ENCODE data around the gene ERC2. TPM values are rescaled to one million over a fixed set of nuclear protein-coding genes. Genes with fewer than 3 reads are reported as not detected.

ERC2 gene
- total and polyA plus RNA-seq, 2 donors (not counting 1 experiment from before 2014, with no cell fraction given): 0.14 to 0.17 TPM

DNA sequence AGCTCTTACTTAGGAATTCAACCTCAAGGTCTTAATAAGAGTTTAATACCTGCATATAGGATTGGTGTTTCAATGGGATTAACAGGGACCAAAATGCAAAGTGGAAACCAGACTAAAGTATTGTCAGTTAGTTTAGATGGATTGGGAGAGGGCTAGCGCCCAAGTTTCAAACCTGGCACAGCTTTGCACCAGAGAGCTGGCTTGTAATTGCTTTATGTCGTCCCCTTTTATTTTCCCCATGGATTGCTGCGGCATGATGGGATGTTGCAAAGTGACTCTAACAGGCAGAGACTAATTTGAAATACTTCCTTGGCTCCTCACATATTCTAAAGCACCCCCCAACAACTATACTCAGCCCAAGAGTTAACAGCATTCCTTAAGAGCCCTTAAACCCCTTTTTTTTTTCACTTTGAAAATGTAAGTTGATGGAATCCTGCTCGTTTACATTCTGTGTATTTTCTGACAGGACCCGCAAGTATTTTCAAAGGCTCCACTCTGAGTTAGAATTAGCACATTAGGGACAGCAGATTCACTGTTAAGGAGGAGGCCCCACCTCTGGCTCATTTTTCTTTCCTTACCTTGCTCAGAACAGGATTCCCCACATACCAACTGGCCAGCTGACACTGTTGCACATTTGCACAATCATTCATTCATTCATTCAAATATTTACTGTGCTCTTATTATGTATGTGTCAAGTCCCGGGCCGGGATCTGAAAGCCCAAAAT, 214.2 kb downstream of the ERC2 start:
- TF ChIP-seq EZH2 (IDR thresholded peaks at IDR 0.05; ENCODE audit: low read length, missing control alignments): no peak
- TF ChIP-seq, protein P1, sequence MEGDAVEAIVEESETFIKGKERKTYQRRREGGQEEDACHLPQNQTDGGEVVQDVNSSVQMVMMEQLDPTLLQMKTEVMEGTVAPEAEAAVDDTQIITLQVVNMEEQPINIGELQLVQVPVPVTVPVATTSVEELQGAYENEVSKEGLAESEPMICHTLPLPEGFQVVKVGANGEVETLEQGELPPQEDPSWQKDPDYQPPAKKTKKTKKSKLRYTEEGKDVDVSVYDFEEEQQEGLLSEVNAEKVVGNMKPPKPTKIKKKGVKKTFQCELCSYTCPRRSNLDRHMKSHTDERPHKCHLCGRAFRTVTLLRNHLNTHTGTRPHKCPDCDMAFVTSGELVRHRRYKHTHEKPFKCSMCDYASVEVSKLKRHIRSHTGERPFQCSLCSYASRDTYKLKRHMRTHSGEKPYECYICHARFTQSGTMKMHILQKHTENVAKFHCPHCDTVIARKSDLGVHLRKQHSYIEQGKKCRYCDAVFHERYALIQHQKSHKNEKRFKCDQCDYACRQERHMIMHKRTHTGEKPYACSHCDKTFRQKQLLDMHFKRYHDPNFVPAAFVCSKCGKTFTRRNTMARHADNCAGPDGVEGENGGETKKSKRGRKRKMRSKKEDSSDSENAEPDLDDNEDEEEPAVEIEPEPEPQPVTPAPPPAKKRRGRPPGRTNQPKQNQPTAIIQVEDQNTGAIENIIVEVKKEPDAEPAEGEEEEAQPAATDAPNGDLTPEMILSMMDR (conservative IDR thresholded peaks at IDR 0.05 in 1 of 2, IDR thresholded peaks at IDR 0.05 in 1 of 2; ENCODE audit: low read depth in 1 of 2, low read length in 2 of 2): no peak
- no peak overlapping the region for H3K27ac ChIP-seq (ENCODE audit: insufficient read depth, low read length)
- no peak for DNase-seq (ENCODE audit: low read depth in 2 of 2)
- H4K20me1 ChIP-seq (ENCODE audit: control insufficient read depth, extremely low read depth, insufficient read depth, low read length): no peaks in the 10 kb centered on the region
- no peak overlapping the region for H3K4me3 ChIP-seq (replicated peaks in 1 of 4; ENCODE audit: control extremely low read depth in 1 of 4, insufficient read depth in 1 of 4, low read depth in 3 of 4, low read length in 4 of 4)
- H3K4me1 ChIP-seq (ENCODE audit: control insufficient read depth, extremely low read depth, insufficient read depth, low read length): no peaks in the 10 kb centered on the region
- no peaks in the 10 kb centered on the region for H3K27me3 ChIP-seq (ENCODE audit: control insufficient read depth, insufficient read depth, low read length)
- no peak overlapping the region for H3K9ac ChIP-seq (ENCODE audit: insufficient read depth, low read length)
- no peaks in the 10 kb centered on the region for H3K79me2 ChIP-seq (ENCODE audit: control insufficient read depth, insufficient read depth, low read length)
- no peak overlapping the region for H2AFZ ChIP-seq (ENCODE audit: low read length)
- no peak overlapping the region for H3K4me2 ChIP-seq (ENCODE audit: extremely low read depth, insufficient read depth, low read length)
- no peaks in the 10 kb centered on the region for H3K36me3 ChIP-seq (ENCODE audit: control insufficient read depth, insufficient read depth, low read length)
- no peaks in the 10 kb centered on the region for H3K9me3 ChIP-seq (ENCODE audit: control insufficient read depth, insufficient read depth, low read depth, low read length)

DNA sequence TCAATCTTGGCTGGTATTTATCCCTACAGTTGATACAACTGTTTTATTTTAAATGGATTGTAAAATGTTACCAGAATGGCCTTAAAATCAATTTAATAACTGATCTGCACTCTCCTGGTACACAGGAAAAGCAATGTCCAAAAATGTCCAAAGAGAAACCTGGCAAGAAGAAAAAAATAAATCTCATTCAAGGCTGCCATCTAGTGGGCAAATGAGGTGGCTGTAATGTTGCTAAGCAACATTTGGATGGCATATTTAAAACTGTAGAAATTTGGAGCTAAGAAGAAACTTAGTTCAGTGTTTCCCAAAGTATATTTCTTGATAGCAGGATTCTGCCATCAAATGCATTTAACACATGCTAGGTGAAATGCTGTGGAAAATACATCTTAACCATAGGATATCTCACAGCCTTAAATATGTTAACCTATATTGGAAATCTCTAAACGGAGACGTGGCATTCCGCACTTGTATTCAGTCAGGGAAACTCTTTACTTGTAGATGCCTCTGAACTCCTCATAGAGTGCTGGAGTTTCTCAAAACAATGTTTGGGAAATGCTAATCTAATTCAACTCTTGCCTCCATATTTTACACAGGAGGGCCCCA, 216.8 kb downstream of the ERC2 start:
- TF ChIP-seq, protein P1 (conservative IDR thresholded peaks at IDR 0.05 in 1 of 2, IDR thresholded peaks at IDR 0.05 in 1 of 2; ENCODE audit: low read depth in 1 of 2, low read length in 2 of 2): peak; percentile 69 to 79
- TF ChIP-seq EZH2 (IDR thresholded peaks at IDR 0.05; ENCODE audit: low read length, missing control alignments): no peak
- Histone ChIP-seq H3K27me3 (ENCODE audit: control insufficient read depth, insufficient read depth, low read length) (no peaks in the 10 kb centered on the region), H2AFZ (ENCODE audit: low read length) (no peak overlapping the region), H3K79me2 (ENCODE audit: control insufficient read depth, insufficient read depth, low read length) (no peaks in the 10 kb centered on the region), H3K4me3 (replicated peaks in 1 of 4; ENCODE audit: control extremely low read depth in 1 of 4, insufficient read depth in 1 of 4, low read depth in 3 of 4, low read length in 4 of 4) (no peak overlapping the region), H3K36me3 (ENCODE audit: control insufficient read depth, insufficient read depth, low read length) (no peaks in the 10 kb centered on the region), H4K20me1 (ENCODE audit: control insufficient read depth, extremely low read depth, insufficient read depth, low read length) (no peaks in the 10 kb centered on the region), H3K4me1 (ENCODE audit: control insufficient read depth, extremely low read depth, insufficient read depth, low read length) (no peaks in the 10 kb centered on the region), H3K9ac (ENCODE audit: insufficient read depth, low read length) (no peak overlapping the region), H3K27ac (ENCODE audit: insufficient read depth, low read length) (no peak overlapping the region), H3K4me2 (ENCODE audit: extremely low read depth, insufficient read depth, low read length) (no peak overlapping the region), H3K9me3 (ENCODE audit: control insufficient read depth, insufficient read depth, low read depth, low read length) (no peaks in the 10 kb centered on the region)
- DNase-seq (ENCODE audit: low read depth in 2 of 2): peak; percentile 40 to 73

DNA sequence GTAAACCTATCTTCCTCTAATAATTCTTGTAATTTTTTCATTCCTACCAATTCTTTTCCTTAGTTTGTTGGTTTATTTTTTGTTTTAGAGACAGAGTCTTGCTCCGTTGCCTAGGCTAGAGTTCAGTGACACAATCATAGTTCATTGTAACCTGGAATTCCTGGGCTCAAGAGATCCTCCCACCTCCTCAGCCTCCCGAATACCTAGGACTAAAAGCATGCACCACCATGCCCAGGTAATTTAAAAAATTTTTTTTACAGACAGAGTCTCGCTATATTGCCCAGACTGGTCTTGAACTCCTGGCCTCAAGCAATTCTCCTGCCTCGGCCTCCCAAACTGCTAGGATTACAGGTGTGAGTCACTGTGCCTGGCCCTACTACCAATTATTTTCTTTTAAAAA, 220.2 kb downstream of the ERC2 start:
- Histone ChIP-seq H2AFZ (ENCODE audit: low read length) (no peak overlapping the region), H3K79me2 (ENCODE audit: control insufficient read depth, insufficient read depth, low read length) (no peaks in the 10 kb centered on the region), H3K9me3 (ENCODE audit: control insufficient read depth, insufficient read depth, low read depth, low read length) (no peaks in the 10 kb centered on the region), H4K20me1 (ENCODE audit: control insufficient read depth, extremely low read depth, insufficient read depth, low read length) (no peaks in the 10 kb centered on the region), H3K4me3 (replicated peaks in 1 of 4; ENCODE audit: control extremely low read depth in 1 of 4, insufficient read depth in 1 of 4, low read depth in 3 of 4, low read length in 4 of 4) (no peak overlapping the region), H3K27me3 (ENCODE audit: control insufficient read depth, insufficient read depth, low read length) (no peaks in the 10 kb centered on the region), H3K27ac (ENCODE audit: insufficient read depth, low read length) (no peak overlapping the region), H3K4me1 (ENCODE audit: control insufficient read depth, extremely low read depth, insufficient read depth, low read length) (no peaks in the 10 kb centered on the region), H3K4me2 (ENCODE audit: extremely low read depth, insufficient read depth, low read length) (no peak overlapping the region), H3K36me3 (ENCODE audit: control insufficient read depth, insufficient read depth, low read length) (no peaks in the 10 kb centered on the region), H3K9ac (ENCODE audit: insufficient read depth, low read length) (no peak overlapping the region)
- TF ChIP-seq, protein P1 (conservative IDR thresholded peaks at IDR 0.05 in 1 of 2, IDR thresholded peaks at IDR 0.05 in 1 of 2; ENCODE audit: low read depth in 1 of 2, low read length in 2 of 2): no peak
- TF ChIP-seq EZH2 (IDR thresholded peaks at IDR 0.05; ENCODE audit: low read length, missing control alignments): no peak
- no peak for DNase-seq (ENCODE audit: low read depth in 2 of 2)

Data from fibroblast of lung (primary cell).